Germinal center (tissue), 1 donor: ENCODE results near the gene LOXL1.
"Not testable (repeated sequence)": the region's sequence is repeated elsewhere in the genome, so short reads cannot be mapped to it uniquely, and the experiment has no call there.

Experiments
- DNase-seq: peaks from one replicate; pipeline ENCODE4 v3.0.0; 2012; ENCODE audit warnings: mixed read lengths, low spot score

LOXL1 gene

GRCh38 chr15:73954188-73955145 lies 28.2 kb downstream of the LOXL1 start:
- DNase-seq: no peak

DNA sequence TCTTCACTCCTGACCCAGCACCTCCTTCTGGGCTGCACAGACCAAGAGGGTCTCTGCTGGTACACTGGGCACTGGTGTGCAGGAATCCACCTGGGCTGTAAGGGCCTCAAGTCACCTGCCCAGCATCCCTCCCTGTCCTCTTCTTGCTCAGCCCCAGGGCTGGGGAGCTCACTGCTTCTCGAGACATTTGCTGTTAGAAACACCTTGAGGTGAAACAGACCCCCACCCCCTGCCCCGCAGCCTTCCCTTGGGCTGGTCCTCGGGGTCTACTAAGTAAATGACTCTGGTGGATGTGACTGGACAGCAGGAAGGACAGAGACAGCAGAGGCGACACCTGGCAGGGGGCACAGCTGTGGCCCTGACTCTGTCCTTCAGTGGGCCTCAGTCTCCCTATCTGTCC lies 29.1 kb downstream of the LOXL1 start:
- no peak for DNase-seq

GRCh38 chr15:73955861-73956742 lies 29.8 kb downstream of the LOXL1 start:
- DNase-seq: no peak

DNA sequence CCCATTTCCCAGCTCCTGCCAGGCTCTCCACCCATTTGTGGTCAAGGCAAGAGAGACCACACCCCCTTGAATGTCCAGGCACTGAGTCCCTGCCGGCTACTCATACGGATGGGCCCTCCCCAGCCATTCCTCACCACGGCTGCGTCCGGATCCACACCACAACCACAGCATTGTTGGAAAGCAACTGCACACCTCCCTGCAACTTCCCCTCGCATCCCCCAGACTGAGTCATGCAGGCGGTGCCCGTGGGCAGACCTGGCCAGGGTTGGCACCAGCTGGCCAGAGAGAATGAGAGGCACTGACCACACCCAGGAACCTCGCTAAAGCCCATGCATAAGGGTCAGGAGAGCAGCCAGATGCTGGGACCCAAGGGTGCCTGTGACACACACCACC lies 30.5 kb downstream of the LOXL1 start:
- DNase-seq: no peak

DNA sequence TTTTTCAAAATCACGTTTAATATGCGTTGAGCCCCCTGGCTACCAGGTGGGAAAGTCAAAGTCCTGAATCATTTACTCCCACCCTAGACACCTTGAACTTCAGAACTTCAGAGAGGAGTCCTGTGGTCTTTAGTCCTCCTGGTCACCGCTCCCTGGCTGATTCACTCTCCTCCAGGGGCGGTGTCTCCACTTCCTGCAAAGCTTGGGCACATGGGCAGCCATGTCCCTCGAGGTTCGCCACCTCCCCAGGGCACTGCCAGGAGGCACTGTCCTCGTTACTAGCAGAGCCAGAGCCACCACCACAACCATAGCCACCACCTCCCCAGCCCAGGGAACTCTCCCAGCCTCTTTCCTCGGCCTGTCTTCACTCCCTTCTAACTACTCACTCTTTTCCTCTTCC lies 31.0 kb downstream of the LOXL1 start:
- no peak for DNase-seq

DNA sequence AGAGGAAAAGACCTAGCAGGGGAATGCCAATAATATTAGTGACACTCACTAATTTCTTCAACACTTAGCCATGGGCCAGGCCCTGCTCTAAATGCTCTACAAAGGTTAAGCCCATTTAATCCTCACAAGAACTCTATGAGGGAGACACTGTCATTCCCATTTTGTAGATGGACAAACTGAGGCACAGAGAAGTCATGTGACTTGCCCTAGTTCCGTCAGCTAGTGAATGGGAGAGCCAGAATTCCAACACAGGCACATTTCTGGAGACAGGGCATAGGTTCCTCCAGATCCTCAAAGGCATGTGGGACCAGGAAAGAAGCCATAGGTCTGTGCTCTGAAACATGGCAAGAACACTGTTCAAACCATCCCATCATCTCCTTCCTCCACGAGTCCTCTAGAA lies 31.5 kb downstream of the LOXL1 start:
- no peak for DNase-seq

GRCh38 chr15:73959012-73959581 lies 32.8 kb downstream of the LOXL1 start:
- no peak for DNase-seq

DNA sequence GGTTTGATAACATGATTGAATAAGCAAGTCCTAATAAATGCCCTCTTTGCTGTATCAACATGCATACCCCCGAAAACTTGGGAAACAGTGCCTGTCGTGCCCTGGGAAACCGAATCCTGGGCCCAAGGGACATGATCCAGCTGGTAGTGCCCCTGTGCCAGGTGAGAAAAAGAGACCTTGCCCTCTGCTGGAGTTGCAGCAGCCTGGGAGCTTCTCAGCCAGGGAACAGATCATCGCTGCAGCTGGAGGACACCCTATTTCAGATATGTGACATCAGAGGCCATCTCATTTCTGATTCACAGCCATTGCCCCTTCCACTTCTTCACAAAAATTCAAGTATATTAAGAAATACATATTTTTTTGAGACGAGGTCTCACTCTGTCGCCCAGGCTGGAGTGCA lies 33.5 kb downstream of the LOXL1 start:
- no peak for DNase-seq

DNA sequence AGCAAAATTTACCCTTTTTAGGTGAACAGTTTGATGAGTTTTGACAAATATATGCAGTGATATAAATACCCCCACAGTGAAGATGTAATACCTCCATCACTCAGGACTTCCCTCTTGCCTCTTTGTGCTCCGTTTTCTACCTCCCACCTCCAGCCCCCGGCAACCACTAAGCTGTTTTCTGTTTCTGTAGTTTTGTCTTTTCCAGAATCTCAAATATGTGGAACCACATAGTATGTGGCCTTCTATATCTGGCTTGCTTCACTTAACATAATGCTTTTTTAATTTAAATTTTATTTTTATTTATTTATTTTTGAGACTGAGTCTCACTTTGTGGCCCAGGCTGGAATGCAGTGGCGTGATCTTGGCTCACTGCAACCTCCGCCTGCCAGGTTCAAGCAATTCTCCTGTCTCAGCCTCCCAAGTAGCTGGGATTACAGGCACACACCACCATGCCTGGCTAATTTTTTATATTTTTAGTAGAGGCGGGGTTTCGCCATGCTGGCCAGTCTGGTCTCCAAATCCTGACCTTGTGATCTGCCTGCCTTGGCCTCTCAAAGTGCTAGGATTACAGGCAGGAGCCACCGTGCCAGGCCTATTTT lies 34.3 kb downstream of the LOXL1 start:
- not testable (repeated sequence) for DNase-seq

GRCh38 chr15:73962433-73962832 lies 36.2 kb downstream of the LOXL1 start:
- DNase-seq: no peak

- DNase-seq: peak; percentile 84
Observed at GRCh38 chr15:73964736-73965093, 38.5 kb downstream of the LOXL1 start.

DNA sequence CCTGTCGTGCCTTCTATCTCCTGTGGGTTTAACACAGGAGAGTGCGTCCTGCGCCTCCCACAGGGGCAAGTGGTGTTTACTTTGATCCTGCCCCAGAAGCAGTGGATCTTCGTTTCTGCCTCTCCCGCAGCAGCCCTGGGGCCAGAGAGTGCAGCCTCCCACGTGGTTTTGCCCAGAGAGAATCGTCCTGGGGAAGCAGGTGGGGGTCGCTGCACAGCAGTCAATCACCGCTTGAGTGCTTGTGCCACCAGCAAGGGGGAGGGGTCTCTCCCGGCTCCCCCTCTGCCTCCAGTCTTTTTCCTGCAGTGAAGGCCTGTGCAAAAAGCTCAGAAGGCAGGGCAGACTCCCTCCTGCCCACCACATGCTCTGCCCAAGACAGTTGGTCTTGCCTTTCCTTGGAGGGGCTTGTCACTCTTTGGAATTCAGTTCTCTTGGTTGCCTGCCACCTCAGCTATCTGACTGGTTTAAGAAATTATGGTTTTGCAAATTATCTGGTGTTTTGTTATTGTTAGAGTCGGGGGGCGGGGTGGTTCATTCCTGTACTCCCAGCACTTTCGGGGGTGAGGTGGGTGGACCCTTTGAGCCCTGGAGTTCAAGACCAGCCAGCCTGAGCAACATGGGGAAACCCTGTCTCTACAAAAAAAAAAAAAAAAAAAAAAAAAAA lies 39.0 kb downstream of the LOXL1 start:
- DNase-seq: no peak

DNA sequence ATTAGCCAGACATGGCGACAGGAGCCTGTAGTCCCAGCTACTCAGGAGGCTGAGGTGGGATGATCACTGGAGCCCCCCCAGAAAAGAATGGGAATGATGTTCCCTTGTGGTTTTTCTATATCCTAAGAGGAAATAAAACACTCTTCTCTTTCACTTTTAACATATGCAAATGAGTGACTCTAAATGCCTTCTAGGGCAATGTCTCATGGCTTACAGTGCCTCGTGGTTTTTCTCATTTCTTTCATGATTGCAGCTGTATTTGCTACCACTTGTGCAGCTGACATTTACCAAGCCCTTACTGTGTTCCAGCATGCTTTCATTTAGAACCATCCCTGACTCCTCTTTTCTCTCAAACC lies 39.5 kb downstream of the LOXL1 start:
- DNase-seq: peak; percentile 58

GRCh38 chr15:73968461-73968860 lies 42.2 kb downstream of the LOXL1 start:
- DNase-seq: no peak

- no peak for DNase-seq
Observed at GRCh38 chr15:73969151-73969759, 43.0 kb downstream of the LOXL1 start.

DNA sequence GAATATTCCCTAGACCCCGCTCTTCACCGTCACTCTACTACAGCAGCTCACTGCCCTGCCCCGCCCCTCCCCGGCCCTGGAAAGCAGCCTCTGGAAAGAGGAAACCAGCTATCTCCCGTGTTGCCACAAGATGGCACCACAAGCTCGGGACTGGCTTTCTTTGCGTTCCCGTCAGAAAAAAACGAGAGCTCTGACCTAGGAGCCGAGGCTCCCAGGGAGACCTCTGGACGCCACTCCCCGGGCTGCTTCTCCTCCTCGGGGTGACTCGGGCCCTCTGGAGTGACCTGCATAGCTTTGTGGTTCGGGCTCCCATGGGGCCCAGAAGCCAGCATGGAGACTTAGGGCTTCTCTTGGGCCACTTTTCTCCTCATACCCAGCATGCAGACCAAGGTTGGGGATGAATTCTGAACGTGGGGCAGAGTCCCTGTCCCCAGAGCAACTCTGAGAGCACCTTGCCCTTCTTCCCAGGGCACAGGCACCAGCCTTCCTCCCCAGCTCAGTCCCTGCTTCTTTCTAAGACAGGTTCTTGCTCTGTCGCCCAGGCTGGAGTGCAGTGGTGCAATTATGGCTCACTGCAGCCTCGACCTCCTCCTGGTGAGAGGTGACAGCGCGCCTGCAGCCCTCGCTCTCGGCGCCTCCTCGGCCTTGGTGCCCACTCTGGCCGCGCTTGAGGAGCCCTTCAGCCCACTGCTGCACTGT lies 46.9 kb downstream of the LOXL1 start:
- peak; percentile 76 for DNase-seq

GRCh38 chr15:73973683-73974200 lies 47.5 kb downstream of the LOXL1 start:
- DNase-seq: not testable (repeated sequence)

- not testable (repeated sequence) for DNase-seq
Observed at GRCh38 chr15:73975440-73976125, 49.3 kb downstream of the LOXL1 start.

- no peak for DNase-seq
Observed at GRCh38 chr15:73978896-73979295, 52.6 kb downstream of the LOXL1 start.

- DNase-seq: no peak
Observed at GRCh38 chr15:73979636-73980035, 53.4 kb downstream of the LOXL1 start.
